Measurements from ENCODE around the gene KBTBD13.

DNA sequence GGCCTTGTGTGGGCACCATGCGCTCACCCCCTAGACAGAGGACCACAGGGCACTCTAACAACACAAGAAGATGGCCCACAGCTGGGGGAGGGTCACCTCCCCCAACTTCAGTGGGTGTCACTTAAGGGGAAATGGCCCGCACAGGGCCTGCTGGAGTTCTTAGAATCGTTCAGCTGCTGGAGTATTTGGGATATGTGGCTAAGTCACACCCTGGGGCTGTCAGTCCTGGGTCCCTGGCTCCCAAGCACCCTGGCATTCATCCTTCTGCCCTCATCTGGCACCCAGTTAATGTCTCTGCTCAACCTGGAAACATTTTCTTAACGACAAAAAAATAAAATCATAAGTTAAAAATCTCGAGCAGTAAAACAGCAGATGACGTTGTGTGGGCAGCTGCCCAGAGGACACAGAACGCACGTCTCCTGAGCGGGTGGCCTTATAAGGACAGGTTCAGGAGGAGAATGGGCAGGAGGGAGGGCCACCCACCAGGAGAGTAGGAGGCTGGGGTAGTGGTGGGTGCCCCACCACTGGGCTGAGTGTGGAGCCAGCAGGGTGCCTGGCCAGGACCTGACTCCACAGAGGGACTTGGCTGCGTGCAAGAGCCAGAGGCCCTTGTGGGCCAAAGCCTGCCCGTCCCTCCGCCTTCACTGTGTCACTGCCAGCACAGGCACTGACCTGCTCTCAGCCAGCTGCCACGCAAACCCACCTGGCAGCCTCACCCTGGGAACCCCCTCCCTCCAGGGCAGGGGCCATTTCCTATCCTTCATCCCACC lies 11.5 kb downstream of the KBTBD13 start:
- TF ChIP-seq, protein P1, sequence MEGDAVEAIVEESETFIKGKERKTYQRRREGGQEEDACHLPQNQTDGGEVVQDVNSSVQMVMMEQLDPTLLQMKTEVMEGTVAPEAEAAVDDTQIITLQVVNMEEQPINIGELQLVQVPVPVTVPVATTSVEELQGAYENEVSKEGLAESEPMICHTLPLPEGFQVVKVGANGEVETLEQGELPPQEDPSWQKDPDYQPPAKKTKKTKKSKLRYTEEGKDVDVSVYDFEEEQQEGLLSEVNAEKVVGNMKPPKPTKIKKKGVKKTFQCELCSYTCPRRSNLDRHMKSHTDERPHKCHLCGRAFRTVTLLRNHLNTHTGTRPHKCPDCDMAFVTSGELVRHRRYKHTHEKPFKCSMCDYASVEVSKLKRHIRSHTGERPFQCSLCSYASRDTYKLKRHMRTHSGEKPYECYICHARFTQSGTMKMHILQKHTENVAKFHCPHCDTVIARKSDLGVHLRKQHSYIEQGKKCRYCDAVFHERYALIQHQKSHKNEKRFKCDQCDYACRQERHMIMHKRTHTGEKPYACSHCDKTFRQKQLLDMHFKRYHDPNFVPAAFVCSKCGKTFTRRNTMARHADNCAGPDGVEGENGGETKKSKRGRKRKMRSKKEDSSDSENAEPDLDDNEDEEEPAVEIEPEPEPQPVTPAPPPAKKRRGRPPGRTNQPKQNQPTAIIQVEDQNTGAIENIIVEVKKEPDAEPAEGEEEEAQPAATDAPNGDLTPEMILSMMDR (conservative IDR thresholded peaks at IDR 0.05; ENCODE audit: low read length): no peak
- TF ChIP-seq EZH2phosphoT487 (IDR thresholded peaks at IDR 0.05; ENCODE audit: borderline replicate concordance): no peak
